Measurements from ENCODE around the gene ASXL3.

ASXL3 gene

DNA sequence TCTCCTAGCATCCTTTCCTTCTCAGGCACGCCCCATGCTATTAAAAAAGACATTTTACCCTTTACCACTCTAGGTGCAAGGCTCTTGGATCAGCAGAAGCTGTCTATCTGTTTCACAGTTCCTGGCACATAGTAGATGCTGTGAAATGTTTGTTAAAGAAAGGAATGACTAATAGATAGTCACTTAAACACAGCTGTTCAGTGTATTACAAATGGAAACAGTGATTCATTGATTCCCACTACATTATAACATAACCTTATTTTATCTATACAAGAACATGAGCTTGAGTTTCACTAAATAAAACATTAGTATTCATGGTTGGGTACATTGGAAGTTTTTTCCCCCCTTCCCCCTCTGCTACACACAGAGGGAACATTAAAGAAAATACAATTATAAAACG lies 142.1 kb downstream of the ASXL3 start:
- in situ Hi-C loops (cut with HindIII; ENCODE audit: low sequenced_read_pairs): no loop called here
- DNase-seq (ENCODE audit: low read depth, low spot score): peak; percentile 77
- TF ChIP-seq, protein P1, sequence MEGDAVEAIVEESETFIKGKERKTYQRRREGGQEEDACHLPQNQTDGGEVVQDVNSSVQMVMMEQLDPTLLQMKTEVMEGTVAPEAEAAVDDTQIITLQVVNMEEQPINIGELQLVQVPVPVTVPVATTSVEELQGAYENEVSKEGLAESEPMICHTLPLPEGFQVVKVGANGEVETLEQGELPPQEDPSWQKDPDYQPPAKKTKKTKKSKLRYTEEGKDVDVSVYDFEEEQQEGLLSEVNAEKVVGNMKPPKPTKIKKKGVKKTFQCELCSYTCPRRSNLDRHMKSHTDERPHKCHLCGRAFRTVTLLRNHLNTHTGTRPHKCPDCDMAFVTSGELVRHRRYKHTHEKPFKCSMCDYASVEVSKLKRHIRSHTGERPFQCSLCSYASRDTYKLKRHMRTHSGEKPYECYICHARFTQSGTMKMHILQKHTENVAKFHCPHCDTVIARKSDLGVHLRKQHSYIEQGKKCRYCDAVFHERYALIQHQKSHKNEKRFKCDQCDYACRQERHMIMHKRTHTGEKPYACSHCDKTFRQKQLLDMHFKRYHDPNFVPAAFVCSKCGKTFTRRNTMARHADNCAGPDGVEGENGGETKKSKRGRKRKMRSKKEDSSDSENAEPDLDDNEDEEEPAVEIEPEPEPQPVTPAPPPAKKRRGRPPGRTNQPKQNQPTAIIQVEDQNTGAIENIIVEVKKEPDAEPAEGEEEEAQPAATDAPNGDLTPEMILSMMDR (IDR thresholded peaks at IDR 0.05; ENCODE audit: low read depth, low read length): no peak
- H3K4me3 ChIP-seq (ENCODE audit: low read depth, low read length): no peak overlapping the region

DNA sequence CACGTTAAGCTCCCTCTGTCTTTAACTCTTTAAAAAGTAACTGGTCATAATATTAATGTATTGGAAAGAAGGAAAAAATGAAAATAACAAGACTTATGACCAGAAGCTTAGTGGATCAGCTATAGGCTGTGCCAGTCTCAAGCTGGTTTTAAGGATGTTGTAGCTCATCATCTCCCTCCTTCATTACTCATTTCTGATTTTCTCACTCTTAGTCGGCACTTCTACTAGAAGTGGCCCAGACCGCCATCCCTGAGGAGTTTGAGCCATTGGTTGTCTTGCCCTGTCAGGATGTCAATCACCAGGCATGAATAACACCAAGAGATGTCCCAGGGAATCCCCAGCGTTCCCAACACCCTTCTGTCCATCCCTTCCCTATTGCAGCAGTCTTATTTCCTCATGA lies 151.5 kb downstream of the ASXL3 start:
- TF ChIP-seq, protein P1 (IDR thresholded peaks at IDR 0.05; ENCODE audit: low read depth, low read length): no peak
- DNase-seq (ENCODE audit: low read depth, low spot score): no peak
- in situ Hi-C loops (cut with HindIII; ENCODE audit: low sequenced_read_pairs): no loop called here

DNA sequence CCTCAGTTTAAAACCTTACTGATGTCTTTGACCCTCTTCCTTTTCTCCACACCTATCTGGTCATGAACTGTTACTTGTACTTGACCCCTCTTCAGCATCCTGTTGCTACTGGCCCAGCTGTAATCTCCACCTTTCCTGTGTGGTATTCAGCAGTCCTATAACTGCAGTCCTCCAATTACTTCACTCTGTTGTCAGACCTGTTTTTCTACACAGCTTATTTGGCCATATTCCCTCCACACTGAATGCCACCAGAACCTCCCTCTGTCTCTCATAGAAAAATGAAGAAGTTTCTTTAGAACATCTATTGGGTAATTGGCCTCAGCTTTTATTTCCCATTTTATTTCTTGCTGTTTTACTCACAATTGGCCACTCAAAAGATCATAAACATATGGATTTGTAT lies 155.4 kb downstream of the ASXL3 start:
- no peak overlapping the region for H3K4me3 ChIP-seq (ENCODE audit: low read depth, low read length)
- in situ Hi-C loops (cut with HindIII; ENCODE audit: low sequenced_read_pairs): no loop called here
- TF ChIP-seq, protein P1 (IDR thresholded peaks at IDR 0.05; ENCODE audit: low read depth, low read length): no peak
- DNase-seq (ENCODE audit: low read depth, low spot score): no peak

More for the DNA sequence above, 151.5 kb downstream of the ASXL3 start:
- H3K4me3 ChIP-seq (ENCODE audit: low read depth, low read length): no peak overlapping the region

DNA sequence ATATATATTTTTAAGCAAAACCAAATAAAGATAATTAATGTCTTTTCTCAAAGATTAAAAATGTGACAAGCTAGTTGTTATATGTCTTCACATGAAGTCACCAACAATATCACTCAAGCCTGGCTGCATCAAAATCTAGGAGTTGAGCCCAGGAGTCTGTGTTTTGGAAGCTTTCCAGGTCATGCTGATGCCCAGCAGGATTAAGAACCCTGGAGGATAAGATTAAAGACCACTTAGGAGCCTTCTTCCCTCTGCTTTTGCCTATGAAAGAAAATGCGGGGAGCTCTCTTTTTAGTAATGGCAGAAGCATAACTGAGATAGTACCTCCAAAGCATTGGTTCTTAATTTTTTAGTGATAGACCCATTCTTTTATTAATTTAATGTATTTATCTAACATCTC lies 157.4 kb downstream of the ASXL3 start:
- H3K4me3 ChIP-seq (ENCODE audit: low read depth, low read length): no peak overlapping the region
- TF ChIP-seq, protein P1 (IDR thresholded peaks at IDR 0.05; ENCODE audit: low read depth, low read length): no peak
- in situ Hi-C loops (cut with HindIII; ENCODE audit: low sequenced_read_pairs): no loop called here
- no peak for DNase-seq (ENCODE audit: low read depth, low spot score)

DNA sequence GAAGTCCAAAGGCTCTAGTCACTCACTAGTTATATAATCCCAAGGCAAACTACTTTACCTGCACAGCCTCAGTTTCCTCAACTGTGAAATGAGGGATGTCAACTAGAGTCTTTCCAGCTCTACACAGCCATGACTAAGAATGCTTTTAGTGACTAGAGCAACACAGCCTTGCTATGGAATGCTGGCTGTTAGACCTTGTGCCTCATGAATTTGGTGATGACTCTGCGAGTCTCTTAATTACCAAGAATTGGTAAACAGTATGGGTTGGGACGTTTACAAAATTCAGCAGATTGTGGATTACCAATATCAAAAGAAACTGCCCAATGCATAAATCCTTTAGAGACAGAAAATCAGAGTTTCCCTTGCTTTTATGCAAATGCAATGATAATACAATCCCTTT lies 163.7 kb downstream of the ASXL3 start:
- in situ Hi-C loops (cut with HindIII; ENCODE audit: low sequenced_read_pairs): no loop called here
- TF ChIP-seq, protein P1 (IDR thresholded peaks at IDR 0.05; ENCODE audit: low read depth, low read length): no peak
- no peak for DNase-seq (ENCODE audit: low read depth, low spot score)
- no peak overlapping the region for H3K4me3 ChIP-seq (ENCODE audit: low read depth, low read length)

DNA sequence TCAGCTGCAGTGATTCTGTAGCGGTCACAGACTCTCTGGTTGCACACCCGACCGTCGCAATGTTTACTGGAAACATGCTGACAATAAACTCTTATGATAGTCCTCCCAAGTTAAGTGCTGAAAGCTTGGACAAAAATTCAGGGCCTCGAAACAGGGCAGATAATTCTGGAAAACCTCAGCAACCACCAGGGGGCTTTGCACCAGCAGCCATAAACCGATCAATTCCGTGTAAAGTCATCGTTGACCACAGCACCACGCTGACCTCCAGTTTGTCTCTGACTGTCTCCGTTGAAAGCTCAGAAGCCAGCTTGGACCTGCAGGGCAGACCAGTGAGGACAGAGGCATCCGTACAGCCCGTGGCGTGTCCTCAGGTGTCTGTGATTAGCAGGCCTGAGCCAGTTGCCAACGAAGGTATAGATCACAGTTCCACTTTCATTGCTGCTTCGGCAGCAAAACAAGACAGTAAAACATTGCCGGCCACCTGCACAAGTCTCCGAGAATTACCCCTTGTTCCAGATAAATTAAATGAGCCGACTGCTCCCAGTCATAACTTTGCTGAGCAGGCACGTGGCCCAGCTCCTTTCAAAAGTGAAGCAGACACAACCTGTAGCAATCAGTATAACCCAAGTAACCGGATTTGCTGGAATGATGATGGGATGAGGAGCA lies 166.1 kb downstream of the ASXL3 start:
- H3K4me3 ChIP-seq (ENCODE audit: low read depth, low read length): no peak overlapping the region
- DNase-seq (ENCODE audit: low read depth, low spot score): no peak
- in situ Hi-C loops (cut with HindIII; ENCODE audit: low sequenced_read_pairs): no loop called here
- TF ChIP-seq, protein P1 (IDR thresholded peaks at IDR 0.05; ENCODE audit: low read depth, low read length): peak; percentile 23

All from astrocyte of the spinal cord (primary cell).